IPS DF 6.9 (cell line): Measurements from ENCODE around the gene MRPL36.
"Not testable (repeated sequence)": the region's sequence is repeated elsewhere in the genome, so short reads cannot be mapped to it uniquely, and the experiment has no call there.

ENCODE experiments used
- DNase-seq: peaks from one replicate; pipeline ENCODE4 v3.0.0-alpha.2; 2013; ENCODE audit warnings: low read depth, low spot score
- H3K27ac ChIP-seq: one replicate; pipeline ENCODE4 v1.5.1; 2013; ENCODE audit warnings: low read length, control low read depth
- H3K27me3 ChIP-seq: 2 replicates; pipeline ENCODE4 v1.6.1; 2013; ENCODE audit warnings: mild to moderate bottlenecking, low read length; ENCODE audit not compliant: control insufficient read depth, insufficient read depth
- H3K36me3 ChIP-seq: 2 replicates; pipeline ENCODE4 v1.6.1; 2013; ENCODE audit warnings: low read length; ENCODE audit not compliant: control insufficient read depth, insufficient read depth
- H3K4me1 ChIP-seq: 2 replicates; pipeline ENCODE4 v1.6.1; 2013; ENCODE audit warnings: low read length; ENCODE audit not compliant: control insufficient read depth, insufficient read depth
- H3K4me3 ChIP-seq: 2 replicates; pipeline ENCODE4 v1.5.1; 2013; ENCODE audit warnings: mild to moderate bottlenecking, low read length
- H3K9me3 ChIP-seq: 2 replicates; pipeline ENCODE4 v1.6.1; 2013; ENCODE audit warnings: low read length, inconsistent platforms; ENCODE audit not compliant: control insufficient read depth, insufficient read depth
- WGBS: extraction: QIAGEN DNeasy Blood & Tissue Kit; methylation state at CpG from one replicate; pipeline ENCODE4 v1.1.7; 2013; ENCODE audit warnings: mixed read lengths, missing lambda C conversion rate; ENCODE audit not compliant: insufficient read length, insufficient coverage; 5-methylcytosine and 5-hydroxymethylcytosine counted together

MRPL36 gene

DNA sequence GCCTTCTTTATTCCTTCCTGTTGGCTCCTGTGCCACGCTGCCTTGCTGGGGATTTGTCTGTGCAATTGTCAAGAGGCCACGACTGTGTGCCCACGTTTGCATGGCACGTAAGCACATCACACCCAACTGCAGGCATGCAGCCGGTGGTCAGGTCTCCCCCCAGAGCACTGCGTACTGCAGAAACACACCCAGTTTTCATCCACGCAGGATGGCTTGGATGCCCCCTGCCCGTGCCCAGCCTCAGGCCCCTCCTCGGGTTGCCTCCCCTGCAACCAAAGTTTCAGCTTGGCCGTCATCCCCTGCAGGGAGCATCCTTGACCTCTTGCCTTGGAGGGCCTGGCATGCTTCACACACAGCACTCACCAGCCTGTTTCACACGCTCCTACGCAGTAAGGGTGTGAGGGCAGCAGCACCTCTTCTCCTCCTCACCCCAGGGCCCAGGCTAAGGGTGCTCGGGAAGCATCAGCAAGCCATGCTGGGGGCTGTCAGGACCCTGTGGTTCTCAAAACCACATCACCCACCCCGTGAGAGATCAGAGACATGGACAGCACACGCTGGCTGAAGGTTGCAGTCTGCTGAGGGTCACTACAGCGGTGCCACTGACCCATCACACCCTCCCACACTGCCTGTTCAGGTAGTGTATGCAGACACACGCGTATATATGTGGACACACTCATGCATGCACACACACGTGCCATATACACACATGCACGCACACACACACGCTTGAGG lies 3.1 kb downstream of the MRPL36 start:
- no peak overlapping the region for H3K4me3 ChIP-seq
- no peak for DNase-seq
- H3K36me3 ChIP-seq, result peaks cover 10% of the 10 kb centered on the region
- no CpG with 5 or more reads among the region's 21 CpGs for WGBS
- H3K27me3 ChIP-seq, result no peaks in the 10 kb centered on the region
- H3K4me1 ChIP-seq, result peaks cover 2% of the 10 kb centered on the region; the same call in 1 of the 2 replicates
- no peaks in the 10 kb centered on the region for H3K9me3 ChIP-seq
- no peak overlapping the region for H3K27ac ChIP-seq

DNA sequence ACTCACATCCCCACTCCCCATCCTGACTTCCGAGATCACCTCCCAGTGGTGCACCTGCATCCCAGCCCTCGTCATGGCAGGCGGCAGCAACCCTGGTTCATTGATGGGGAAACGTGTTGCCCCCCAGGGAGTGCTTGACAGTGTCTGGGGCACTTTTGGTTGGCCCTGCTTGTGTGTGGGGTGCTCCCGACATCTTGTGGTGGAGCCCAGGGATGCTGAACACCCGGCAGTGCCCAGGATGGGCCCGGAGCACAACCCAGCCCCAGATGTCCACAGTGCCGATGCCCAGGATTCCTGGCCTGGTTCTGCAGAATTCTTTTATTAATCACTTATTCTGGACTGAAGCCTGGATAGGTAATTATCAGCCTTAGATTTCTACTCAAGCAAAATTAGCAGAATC lies 3.7 kb downstream of the MRPL36 start:
- no peaks in the 10 kb centered on the region for H3K27me3 ChIP-seq
- WGBS, result no CpG with 5 or more reads among the region's 8 CpGs
- no peak for DNase-seq

DNA sequence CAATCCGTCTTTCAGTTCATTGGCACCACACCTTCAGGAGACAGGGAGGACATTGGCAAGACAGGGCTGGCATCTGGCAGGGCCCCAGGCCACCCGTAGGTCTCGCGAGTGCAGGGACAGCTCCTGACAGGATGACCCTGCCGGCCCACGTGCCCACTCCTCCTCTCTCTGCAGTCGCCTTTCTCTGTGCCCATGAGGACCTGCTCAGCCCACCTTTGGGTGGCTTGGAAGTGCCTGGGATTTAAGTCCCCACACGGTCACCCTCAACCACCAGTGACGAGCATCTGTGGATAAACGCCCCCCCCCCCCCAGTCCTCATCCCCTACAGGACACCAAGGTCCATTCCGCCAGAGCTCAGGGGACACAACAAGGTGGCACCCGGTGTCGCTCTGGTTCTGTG lies 4.1 kb downstream of the MRPL36 start:
- H3K27me3 ChIP-seq, result no peaks in the 10 kb centered on the region
- no peak for DNase-seq
- H3K4me3 ChIP-seq, result no peak overlapping the region
- no peak overlapping the region for H3K27ac ChIP-seq
- peaks cover 2% of the 10 kb centered on the region; the same call in 1 of the 2 replicates for H3K4me1 ChIP-seq
- H3K9me3 ChIP-seq, result no peaks in the 10 kb centered on the region
- no CpG with 5 or more reads among the region's 13 CpGs for WGBS
- peaks cover 10% of the 10 kb centered on the region for H3K36me3 ChIP-seq

More for the DNA sequence above, 3.7 kb downstream of the MRPL36 start:
- Histone ChIP-seq H3K27ac (no peak overlapping the region), H3K4me3 (no peak overlapping the region), H3K4me1 (peaks cover 2% of the 10 kb centered on the region; the same call in 1 of the 2 replicates), H3K36me3 (peaks cover 10% of the 10 kb centered on the region), H3K9me3 (no peaks in the 10 kb centered on the region)

DNA sequence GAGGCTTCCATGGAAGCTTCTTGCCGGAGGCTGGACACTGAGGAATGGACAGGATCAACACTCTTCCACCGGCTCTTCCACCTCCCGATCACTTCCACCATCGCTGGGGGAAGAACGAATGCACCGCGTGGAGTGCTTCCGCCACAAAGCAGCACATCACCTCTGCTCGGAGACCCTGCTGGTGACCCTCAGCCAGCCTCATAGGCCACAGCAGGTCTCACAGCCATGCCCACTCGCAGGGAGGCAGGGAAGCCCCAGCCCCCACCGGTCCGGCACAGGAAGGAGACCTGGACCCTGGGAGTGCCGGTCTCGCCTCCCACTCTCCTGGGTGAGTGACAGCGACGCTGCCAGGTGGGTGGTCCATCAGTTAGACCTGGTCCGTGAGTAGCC lies 4.7 kb downstream of the MRPL36 start:
- Histone ChIP-seq H3K27ac (no peak overlapping the region), H3K9me3 (no peaks in the 10 kb centered on the region), H3K4me1 (peaks cover 4% of the 10 kb centered on the region; the same call in 1 of the 2 replicates), H3K4me3 (no peak overlapping the region), H3K36me3 (peaks cover 10% of the 10 kb centered on the region), H3K27me3 (no peaks in the 10 kb centered on the region)
- DNase-seq, result no peak
- WGBS, result no CpG with 5 or more reads among the region's 17 CpGs

DNA sequence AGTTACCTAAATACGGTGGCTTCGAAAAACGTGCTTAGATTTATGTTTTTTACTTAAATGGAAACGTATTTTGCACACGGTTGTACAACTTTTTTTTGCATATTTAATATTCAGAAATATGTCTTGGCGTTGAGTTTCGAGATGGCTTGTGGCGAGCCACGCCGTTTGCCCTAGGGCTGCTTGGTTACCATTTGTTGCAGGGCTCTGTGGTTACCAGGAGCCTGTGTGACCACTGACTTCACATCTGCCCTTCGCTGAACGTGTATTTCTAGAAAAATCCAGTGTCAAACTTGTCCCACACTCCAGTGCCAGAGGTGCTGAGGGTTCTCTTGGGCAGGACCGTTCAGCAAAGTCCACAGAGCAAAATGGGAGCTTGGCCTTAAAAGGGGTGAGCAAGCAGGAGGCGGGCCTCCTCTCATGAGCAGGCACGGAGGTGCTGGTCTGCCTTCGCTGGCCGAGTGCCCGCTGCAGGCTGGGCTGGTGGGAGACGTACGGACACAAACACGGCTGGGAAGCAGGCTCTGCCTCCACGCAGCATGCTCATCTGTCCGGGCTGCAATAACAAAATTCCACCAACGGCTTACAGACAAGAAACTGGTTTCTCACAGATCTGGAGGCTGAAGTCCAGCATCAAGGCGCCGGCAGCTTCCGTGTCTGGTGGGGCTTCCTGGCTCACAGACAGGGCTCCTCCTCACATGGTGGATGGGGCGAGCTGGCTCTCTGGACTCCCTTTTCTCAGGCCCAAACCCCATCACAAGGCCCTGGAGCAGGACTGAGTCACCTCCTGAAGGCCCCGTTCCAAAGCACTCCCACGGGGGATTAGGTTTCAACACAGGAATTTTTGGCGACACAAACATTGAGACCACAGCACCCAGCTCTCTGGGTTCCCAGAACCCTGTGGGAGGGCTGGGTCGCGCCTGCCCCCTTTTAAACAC lies 5.4 kb downstream of the MRPL36 start:
- no peak for DNase-seq
- WGBS, result no CpG with 5 or more reads among the region's 33 CpGs
- H3K4me1 ChIP-seq, result peaks cover 4% of the 10 kb centered on the region; the same call in 1 of the 2 replicates

DNA sequence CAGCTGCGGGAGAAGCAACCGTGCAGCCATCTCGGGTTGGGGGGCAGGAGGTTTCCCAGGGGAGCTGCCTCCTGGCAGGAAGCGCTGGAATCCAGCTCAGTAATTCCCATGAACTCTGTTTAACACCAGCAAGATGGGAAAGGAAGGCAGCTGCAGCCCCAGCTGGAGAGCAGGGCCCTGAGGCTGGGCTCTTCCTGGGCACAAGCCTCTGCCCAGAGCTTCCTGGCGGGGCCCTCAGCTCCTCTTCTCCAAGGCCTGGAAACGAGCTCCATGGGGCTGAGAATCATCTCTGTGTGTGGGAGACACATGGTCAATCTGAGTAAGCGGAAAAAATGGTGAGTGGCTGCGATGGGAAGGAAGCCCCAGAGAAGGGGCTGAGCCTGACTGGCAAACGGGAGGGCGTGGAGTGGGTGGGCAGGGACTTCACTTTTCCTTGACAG lies 6.3 kb downstream of the MRPL36 start:
- Histone ChIP-seq H3K4me3 (no peak overlapping the region), H3K4me1 (peaks cover 4% of the 10 kb centered on the region; the same call in 1 of the 2 replicates), H3K36me3 (peaks cover 10% of the 10 kb centered on the region), H3K27ac (no peak overlapping the region), H3K27me3 (no peaks in the 10 kb centered on the region), H3K9me3 (no peaks in the 10 kb centered on the region)
- no CpG with 5 or more reads among the region's 10 CpGs for WGBS
- DNase-seq, result no peak

More for the DNA sequence above, 5.4 kb downstream of the MRPL36 start:
- H3K9me3 ChIP-seq, result no peaks in the 10 kb centered on the region
- H3K27me3 ChIP-seq, result no peaks in the 10 kb centered on the region
- H3K4me3 ChIP-seq, result no peak overlapping the region
- no peak overlapping the region for H3K27ac ChIP-seq
- peaks cover 10% of the 10 kb centered on the region for H3K36me3 ChIP-seq

DNA sequence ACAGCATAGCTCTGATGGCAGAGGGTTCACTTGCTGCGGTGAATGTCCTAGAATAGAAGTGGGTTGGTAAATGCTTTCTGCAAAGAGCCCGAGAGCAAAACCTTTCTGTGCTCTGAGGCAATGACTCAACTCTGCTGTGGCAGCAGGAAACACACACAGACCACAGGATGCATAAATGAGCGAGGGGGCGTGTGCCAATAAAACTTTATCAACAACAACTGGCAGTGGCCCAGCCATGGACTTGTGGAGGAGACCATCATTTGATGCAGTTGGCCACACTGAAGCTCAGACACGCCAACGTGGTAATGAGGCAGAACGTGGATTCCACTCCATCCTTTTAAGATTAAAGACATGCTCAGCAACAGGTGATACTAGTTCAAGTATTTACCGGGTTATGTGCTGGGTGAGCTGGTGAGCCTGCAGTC lies 6.8 kb downstream of the MRPL36 start:
- H3K27me3 ChIP-seq, result no peaks in the 10 kb centered on the region
- no peak for DNase-seq
- no peaks in the 10 kb centered on the region for H3K9me3 ChIP-seq
- H3K4me1 ChIP-seq, result peaks cover 3% of the 10 kb centered on the region; the same call in 1 of the 2 replicates
- H3K36me3 ChIP-seq, result peaks cover 7% of the 10 kb centered on the region
- H3K4me3 ChIP-seq, result no peak overlapping the region
- no CpG with 5 or more reads among the region's 8 CpGs for WGBS
- H3K27ac ChIP-seq, result no peak overlapping the region

DNA sequence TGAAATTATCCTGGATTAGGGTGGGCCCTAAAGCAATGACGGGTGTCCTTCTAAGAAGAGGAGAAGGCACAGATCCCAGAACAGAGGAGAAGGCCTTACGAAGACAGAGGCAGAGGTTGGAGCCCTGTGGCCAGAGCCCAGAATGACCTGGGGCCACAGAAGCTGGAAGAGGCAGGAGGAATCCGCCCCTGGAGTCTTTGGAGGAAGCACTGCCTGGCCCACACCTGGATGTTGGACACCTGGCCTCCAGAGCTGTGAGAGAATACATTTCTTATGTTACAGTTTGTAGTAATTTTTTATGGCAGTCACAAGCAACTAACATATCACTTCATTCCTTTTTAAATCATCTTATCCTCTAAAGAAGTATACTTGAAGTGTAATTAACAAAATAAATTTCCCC lies 8.5 kb downstream of the MRPL36 start:
- H3K27me3 ChIP-seq, result no peaks in the 10 kb centered on the region
- no peak overlapping the region for H3K4me3 ChIP-seq
- H3K4me1 ChIP-seq, result 0 out of 2 replicates have a peak, but pooled peaks cover 2% of the 10 kb centered on the region
- DNase-seq, result no peak
- no CpG with 5 or more reads among the region's 3 CpGs for WGBS
- H3K36me3 ChIP-seq, result no peaks in the 10 kb centered on the region
- H3K9me3 ChIP-seq, result no peaks in the 10 kb centered on the region
- H3K27ac ChIP-seq, result no peak overlapping the region

DNA sequence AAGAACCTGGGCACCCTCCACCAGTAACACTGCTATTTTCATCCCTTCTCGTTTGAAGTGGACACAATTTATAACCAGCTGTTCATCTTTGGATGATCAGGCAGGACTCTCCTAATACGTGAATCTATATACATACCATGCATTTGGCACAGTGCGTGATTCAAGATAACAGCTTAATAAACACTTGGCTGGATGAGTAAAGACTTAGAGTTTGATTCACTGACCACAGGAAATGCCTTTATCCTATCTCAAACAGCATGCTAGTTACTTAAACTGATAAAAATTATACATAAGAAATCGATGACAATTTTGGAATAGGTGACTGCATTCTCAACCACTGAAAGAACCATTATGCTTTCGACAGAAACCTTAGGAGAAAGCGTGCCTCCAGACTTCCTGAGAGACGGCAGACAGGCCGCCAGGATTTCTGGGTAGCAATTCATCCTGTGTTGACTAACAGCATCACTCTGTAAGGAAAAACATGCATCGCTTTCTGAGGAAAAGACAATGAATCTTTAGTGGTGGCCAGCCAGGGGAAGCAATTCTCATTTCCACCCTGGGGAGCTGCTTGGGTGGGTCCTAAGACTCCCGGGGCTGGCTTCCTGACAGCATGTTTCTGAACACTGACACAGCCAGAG lies 9.7 kb downstream of the MRPL36 start:
- Histone ChIP-seq H3K27me3 (no peaks in the 10 kb centered on the region), H3K4me1 (0 out of 2 replicates have a peak, but pooled peaks cover 2% of the 10 kb centered on the region)

DNA sequence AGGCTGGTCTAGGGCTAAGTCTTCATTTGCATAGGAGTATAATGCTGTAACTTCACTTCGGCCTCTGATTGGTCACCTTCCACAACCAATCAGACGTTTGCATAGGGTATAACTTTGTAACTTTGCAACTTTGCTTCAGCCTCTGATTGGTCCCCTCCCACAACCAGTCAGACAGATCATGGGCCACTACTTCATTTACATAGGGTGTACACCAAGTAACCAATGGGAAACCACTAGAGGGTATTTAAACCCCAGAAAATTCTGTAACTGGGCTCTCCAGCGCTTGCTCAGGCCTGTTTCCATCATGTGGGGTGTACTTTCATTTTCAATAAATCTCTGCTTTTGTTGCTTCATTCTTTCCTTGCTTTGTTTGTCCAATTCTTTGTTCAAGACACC lies 10.2 kb downstream of the MRPL36 start:
- DNase-seq, H3K27ac ChIP-seq, H3K27me3 ChIP-seq, H3K9me3 ChIP-seq, H3K4me1 ChIP-seq, H3K4me3 ChIP-seq, H3K36me3 ChIP-seq: not testable (repeated sequence)
- no CpG with 5 or more reads among the region's 3 CpGs for WGBS

More for the DNA sequence above, 9.7 kb downstream of the MRPL36 start:
- no peak for DNase-seq
- H3K36me3 ChIP-seq, result no peaks in the 10 kb centered on the region
- no peak overlapping the region for H3K4me3 ChIP-seq
- no peaks in the 10 kb centered on the region for H3K9me3 ChIP-seq
- H3K27ac ChIP-seq, result no peak overlapping the region
- no CpG with 5 or more reads among the region's 10 CpGs for WGBS
